ENCODE measurements around the gene SPECC1. TPM values are rescaled to one million over a fixed set of nuclear protein-coding genes. Genes with fewer than 3 reads are reported as not detected.

Gene SPECC1
- total RNA-seq, 1 donor from 2014 or later, result 7.5 TPM

DNA sequence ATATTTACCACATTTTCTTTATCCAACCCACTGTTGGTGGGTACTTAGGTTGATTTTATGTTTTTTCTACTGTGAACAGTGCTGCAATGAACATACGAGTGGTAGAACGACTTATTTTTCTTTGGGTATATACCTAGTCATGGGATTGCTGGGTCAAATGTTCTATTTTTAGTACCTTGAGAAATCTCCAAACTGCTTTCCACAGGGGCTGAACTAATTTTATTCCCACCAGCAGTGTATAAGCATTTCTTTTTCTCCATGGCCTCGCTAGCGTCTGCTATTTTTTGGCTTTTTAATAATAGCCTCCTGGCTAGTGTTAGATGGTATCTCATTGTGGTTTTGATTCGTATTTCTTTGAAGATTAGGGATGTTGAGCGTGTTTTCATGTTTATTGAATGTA, 255.8 kb downstream of the SPECC1 start:
- Mint-ChIP-seq H3K9me3 (no peaks in the 10 kb centered on the region), H3K36me3 (ENCODE audit: low read depth) (peaks cover 6% of the 10 kb centered on the region), H3K27me3 (no peaks in the 10 kb centered on the region), H3K27ac (no peak overlapping the region), H3K4me3 (no peak overlapping the region), H3K4me1 (no peaks in the 10 kb centered on the region)
- ATAC-seq (ENCODE audit: low read depth) (no peak), DNase-seq (no peak)
- CTCF ChIA-PET, result no interaction called here
- intact Hi-C loops (cut with micrococcal nuclease), result no loop called here
- TF ChIP-seq CTCF (IDR thresholded peaks at IDR 0.05), result no peak
- POLR2A ChIA-PET, result no interaction called here

GRCh38 chr17:20266806-20267458, 257.8 kb downstream of the SPECC1 start:
- ATAC-seq (ENCODE audit: low read depth), result no peak
- no peak overlapping the region for H3K4me3 Mint-ChIP-seq
- no peaks in the 10 kb centered on the region for H3K9me3 Mint-ChIP-seq
- POLR2A ChIA-PET, result no interaction called here
- peaks cover 6% of the 10 kb centered on the region for H3K4me1 Mint-ChIP-seq
- intact Hi-C loops (cut with micrococcal nuclease), result no loop called here
- no peak for DNase-seq
- CTCF ChIA-PET, result no interaction called here
- no peak overlapping the region for H3K27ac Mint-ChIP-seq
- no peaks in the 10 kb centered on the region for H3K36me3 Mint-ChIP-seq (ENCODE audit: low read depth)
- TF ChIP-seq CTCF (IDR thresholded peaks at IDR 0.05), result no peak
- no peaks in the 10 kb centered on the region for H3K27me3 Mint-ChIP-seq

- ATAC-seq (ENCODE audit: low read depth) (no peak), DNase-seq (no peak)
- H3K4me1 Mint-ChIP-seq, result peaks cover 6% of the 10 kb centered on the region
- intact Hi-C loops (cut with micrococcal nuclease), result no loop called here
- CTCF ChIA-PET, result no interaction called here
- no peak for TF ChIP-seq CTCF (IDR thresholded peaks at IDR 0.05)
- H3K36me3 Mint-ChIP-seq (ENCODE audit: low read depth), result no peaks in the 10 kb centered on the region
- POLR2A ChIA-PET, result no interaction called here
- no peaks in the 10 kb centered on the region for H3K9me3 Mint-ChIP-seq
- H3K27me3 Mint-ChIP-seq, result no peaks in the 10 kb centered on the region
- H3K4me3 Mint-ChIP-seq, result no peak overlapping the region
- no peak overlapping the region for H3K27ac Mint-ChIP-seq
These were observed 258.3 kb downstream of the SPECC1 start for GRCh38 chr17:20267459-20267842.

DNA sequence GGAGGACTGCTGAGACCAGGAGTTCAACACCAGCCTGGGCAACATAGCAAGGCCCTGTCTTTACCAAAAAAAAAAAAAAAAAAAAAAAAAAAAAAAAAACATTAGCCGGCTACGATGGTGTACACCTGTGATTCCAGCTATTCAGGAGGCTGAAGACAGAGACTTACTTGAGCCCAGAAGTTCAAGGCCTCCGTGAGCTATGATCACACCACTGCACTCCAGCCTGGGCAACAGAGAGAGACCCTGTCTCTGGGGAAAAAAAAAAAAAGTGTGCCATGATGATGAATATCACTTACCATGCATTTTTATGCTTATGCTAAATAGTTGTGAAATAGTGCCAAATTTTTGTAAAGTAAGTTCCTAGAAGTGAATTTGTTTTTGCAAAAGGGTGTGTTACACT, 261.2 kb downstream of the SPECC1 start:
- H3K27me3 Mint-ChIP-seq, result no peaks in the 10 kb centered on the region
- intact Hi-C loops (cut with micrococcal nuclease), result no loop called here
- POLR2A ChIA-PET, result no interaction called here
- DNase-seq (no peak), ATAC-seq (ENCODE audit: low read depth) (no peak)
- H3K9me3 Mint-ChIP-seq, result no peaks in the 10 kb centered on the region
- CTCF ChIA-PET, result no interaction called here
- no peak overlapping the region for H3K27ac Mint-ChIP-seq
- H3K4me3 Mint-ChIP-seq, result no peak overlapping the region
- H3K36me3 Mint-ChIP-seq (ENCODE audit: low read depth), result no peaks in the 10 kb centered on the region
- no peak for TF ChIP-seq CTCF (IDR thresholded peaks at IDR 0.05)
- H3K4me1 Mint-ChIP-seq, result peaks cover 6% of the 10 kb centered on the region

DNA sequence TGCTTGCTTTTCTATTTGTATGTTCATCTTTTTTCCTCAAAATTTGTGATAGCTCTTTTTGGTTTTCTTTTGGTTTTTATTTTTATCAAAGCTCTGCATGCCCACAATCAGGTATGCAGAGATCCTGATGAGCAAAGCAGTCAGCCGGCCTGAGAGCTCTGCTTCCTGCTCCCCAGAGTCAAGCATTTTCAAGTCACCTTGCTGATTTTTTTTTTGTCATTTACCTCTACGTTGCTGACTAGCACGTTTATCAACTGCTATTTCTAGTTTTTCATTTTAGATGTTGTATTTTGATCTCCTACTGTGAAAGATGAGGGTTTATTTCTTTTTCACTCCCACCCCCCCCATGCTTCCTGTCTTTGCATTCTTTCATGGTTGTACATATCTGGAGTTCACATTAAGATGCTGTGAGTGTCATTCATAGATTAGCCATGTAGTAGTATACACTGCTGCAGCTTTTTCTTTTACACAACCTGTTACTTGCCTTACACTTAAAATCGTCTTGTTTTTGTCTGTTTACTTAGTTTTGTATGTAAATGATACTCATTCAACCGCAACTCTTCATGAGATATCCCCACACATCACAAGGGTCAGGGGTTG, 262.0 kb downstream of the SPECC1 start:
- ChIA-PET CTCF (no interaction called here), POLR2A (no interaction called here)
- H3K4me3 Mint-ChIP-seq, result no peak overlapping the region
- intact Hi-C loops (cut with micrococcal nuclease), result no loop called here
- peaks cover 6% of the 10 kb centered on the region for H3K4me1 Mint-ChIP-seq
- DNase-seq, result no peak
- no peak for TF ChIP-seq CTCF (IDR thresholded peaks at IDR 0.05)
- H3K27me3 Mint-ChIP-seq, result no peaks in the 10 kb centered on the region
- H3K27ac Mint-ChIP-seq, result no peak overlapping the region
- no peak for ATAC-seq (ENCODE audit: low read depth)
- no peaks in the 10 kb centered on the region for H3K9me3 Mint-ChIP-seq
- H3K36me3 Mint-ChIP-seq (ENCODE audit: low read depth), result no peaks in the 10 kb centered on the region

Measured in activated B cell treated with CpG ODN at 0.5 μM for 24 hours (primary cell).